G401 (cell line): ENCODE data around the gene GBX1. TPM values are rescaled to one million over a fixed set of nuclear protein-coding genes. Genes with fewer than 3 reads are reported as not detected.

ENCODE experiments used
- DNase-seq: peaks from one replicate; pipeline ENCODE4 v3.0.0-alpha.2; 2015; ENCODE audit warnings: low spot score
- in situ Hi-C: cut with HindIII; loops from 2 replicates; pipeline ENCODE4 v1.10.0; 2016; ENCODE audit warnings: low sequenced_read_pairs, mixed read lengths
- total RNA-seq: library from RNA; depleted of rRNA; stranded (reverse); fragments of >200 nt; shearing (Covaris generic); gene quantifications from 2 replicates; pipeline ENCODE4 v1.2.3, GENCODE V29; 2014

The GBX1 gene
- total RNA-seq, 1 experiment from 2014 or later = not detected

DNA sequence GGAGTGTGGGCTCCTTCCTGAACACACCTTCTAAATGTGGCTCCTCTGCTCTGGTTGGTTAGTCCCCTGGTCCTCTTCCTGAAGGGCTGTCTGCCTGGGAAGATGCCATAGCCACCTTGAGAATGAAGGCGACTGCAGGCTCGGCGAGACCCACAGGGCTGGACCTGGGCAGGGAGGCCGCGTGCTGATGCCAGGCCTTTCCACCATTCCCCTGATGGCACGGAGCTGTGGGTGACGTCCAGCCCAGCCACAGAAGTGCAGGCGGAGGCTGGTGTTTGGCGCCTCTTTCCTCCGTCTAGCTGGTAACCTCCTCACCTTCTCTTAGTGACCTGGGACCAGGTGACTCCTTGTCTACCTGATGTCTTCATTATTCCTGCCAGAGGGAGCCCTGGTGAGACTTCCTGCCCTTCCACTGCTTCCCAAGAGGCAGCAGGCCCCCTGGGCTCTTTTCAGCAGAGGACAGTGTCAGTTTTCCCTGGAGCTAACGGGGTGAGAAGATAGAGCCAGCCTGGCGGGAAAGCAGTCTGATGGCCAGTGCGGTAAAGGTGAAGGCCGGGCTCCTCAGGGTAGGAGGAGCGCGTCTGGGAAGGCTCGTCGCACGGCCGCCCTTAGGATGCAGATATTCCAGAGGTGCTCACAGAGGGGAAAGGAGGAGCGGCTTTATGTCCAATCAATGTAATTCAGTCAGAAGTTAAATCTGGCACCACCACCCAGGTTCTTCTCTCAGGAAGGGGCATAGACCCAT is 34.9 kb downstream of the GBX1 start:
- no peak for DNase-seq
- in situ Hi-C loops = no loop called here

GRCh38 chr7:151131592-151132293 is 35.8 kb downstream of the GBX1 start:
- in situ Hi-C loops = no loop called here
- DNase-seq = no peak

DNA sequence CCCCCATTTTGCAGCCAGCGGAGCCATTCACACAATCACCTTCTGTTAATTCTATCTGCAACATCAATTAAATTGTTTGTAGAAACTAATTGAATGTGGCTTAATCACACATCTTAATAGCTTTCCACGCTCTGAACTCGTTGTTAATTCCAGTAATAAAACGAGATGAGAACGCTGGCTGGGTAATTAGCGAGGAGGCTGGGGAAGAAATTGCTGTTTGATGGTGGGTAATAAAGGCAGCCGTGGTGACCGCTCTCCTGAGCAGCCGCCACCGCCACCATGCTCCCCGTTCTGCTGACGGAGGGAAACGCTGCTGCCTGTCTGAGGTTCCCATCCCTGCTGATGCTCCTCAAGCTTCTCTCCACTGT is 36.3 kb downstream of the GBX1 start:
- in situ Hi-C loops = no loop called here
- no peak for DNase-seq

DNA sequence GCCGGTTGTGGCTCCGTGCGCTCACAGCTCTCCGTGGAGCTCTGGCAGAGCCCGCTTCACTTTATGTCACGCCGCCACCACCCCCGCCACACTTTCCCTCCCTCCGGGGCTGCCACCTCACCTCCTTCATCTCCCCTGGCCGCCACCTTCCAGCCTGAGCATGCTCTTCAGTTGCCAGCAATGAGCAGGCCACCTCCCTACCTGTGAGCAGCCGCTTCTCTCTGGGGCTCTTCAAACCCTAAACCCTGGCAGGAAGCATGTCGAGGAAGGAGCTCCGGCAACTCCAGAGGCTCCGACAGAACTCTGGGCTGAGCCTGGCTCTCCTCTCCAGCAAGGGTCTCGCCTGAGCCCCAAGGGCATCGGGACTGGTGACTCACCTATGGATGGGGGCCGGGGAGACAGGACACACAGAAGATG is 36.7 kb downstream of the GBX1 start:
- no peak for DNase-seq
- in situ Hi-C loops = no loop called here

DNA sequence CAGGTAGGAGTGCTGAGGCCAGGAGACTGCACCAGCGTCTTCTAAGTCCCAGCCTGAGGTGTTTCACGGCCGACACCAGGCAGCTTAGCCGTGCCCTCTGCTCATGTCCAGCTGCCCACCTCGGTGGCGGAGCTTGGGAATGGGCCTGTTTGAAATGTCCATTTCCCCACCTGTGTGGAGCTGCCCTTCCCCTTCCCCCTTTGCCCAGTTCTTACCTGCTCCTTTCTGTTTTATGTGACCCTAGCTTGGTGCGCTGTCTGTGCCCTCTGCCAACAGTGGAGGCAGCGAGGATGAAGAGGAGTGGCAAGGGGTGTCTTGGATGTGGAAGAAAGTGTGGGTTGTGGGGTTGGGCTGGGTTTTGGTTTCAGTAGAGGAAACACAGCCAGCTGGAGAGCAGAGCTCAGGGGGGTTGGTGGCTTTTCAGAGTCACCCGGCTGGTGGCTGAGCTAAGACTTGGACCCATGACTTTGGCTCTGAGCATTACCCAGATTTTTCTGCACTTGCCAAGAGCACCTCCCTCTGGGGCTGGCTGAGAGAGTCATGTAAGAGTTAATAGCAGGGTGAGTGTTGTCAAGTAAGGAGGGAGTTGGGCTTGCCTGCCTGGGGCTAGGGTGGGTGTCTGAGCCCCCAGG is 37.4 kb downstream of the GBX1 start:
- DNase-seq = no peak
- in situ Hi-C loops = no loop called here

- in situ Hi-C loops = no loop called here
- no peak for DNase-seq
Measured at GRCh38 chr7:151129117-151129959, 38.2 kb downstream of the GBX1 start.

- in situ Hi-C loops = no loop called here
- no peak for DNase-seq
Measured at GRCh38 chr7:151128716-151129115, 38.8 kb downstream of the GBX1 start.

DNA sequence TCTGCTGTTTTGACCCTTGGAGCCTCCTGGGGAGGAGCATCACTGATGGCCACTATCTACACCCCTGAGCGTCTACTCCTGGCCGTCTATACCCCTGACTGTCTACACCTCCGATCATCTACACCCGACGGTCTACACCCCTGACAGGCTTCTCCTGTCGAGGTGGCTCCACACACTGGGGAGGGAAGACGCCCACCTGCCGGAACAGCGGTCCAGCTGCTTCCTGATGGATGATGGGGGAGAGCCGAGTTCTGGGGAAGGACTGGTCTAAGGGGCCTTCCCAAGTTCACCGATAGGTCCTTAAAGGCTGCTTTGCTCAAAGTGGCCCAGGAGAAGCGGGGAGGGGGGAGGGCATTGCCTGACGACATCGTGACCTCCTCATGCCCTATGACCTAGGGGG is 39.4 kb downstream of the GBX1 start:
- in situ Hi-C loops = no loop called here

DNA sequence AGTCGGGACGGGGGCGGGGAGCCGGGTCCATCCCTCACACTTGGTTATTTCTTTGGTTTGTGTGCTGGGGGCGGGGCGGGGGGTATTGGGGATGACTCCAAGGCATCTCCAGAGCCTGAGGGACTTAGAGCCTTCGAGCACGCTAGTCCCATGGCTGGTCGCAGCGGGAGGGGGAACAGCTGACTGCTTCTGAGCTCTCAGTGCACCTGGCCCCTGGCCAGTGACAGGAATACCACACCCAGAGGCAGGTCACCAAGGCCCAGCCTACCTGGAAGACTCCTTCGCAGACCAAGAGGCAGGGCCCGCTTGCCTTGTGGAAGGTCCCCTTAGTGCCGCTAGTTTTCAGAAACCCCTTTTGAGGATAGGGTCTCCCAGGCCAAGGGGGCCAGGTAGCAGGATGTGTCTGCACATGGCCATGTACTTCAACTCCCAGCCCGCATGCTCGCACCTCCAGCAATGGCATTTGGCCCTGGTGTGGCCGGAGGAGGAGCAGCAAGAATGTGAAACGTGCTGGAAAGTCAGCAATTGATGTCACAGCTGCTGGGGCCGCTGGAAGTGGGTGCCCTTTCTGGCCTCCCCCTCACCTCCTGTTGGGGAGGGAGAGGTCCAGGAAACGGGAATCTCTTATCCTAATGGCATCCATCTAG is 40.9 kb downstream of the GBX1 start:
- in situ Hi-C loops = no loop called here
- no peak for DNase-seq

More for the DNA sequence above, 39.4 kb downstream of the GBX1 start:
- DNase-seq = no peak

DNA sequence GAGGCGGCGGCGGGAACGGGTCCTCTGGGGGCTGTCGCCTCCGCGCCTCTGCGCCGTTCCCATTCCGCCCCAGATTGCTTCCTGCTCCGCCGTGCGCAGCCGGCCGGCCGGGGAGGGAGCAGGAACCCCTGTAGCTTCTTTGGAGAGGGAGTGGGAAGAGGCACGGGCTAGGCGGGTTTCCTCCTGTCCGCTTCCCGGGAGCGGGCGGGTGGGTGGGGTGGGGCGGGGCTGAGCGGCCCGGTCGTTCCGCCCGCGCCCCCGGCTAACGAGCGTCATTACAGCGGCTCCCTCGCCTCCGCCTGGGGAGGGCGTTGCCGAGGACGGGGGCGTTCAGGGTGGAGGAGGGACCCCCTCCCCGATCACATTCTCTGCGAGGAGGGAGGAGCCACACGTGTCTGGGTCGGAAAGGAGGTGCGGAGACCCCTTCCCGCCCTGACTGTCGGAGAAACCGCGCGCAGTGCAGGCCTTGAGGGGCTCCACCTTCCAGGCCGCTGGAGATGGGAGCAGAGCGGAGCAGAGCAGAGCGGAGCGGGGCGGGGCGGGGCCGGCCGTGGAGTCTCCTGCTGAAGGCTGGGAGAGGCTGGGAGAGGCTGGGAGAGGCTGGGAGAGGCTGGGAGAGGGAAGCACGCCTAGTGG is 41.5 kb downstream of the GBX1 start:
- DNase-seq = no peak
- in situ Hi-C loops = no loop called here

DNA sequence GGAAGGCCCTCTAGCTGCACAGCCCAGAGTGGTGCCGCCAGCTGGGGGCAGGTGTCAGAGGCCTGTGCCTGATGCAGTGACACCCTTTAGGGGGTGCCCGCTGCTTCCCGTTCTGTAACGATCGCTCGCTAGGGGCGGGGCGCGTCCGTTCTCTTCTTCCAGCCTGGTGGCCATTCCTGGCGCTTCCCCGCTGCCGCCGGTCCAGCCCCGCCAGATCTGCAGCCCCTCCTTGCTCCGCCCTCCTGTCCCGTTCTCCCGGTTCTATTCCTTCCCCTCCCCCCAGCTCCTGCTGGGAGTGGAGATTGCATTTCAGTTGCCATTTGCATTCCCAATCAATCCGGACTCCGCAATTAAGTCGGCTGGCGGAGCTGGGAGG is 42.0 kb downstream of the GBX1 start:
- in situ Hi-C loops = no loop called here
- DNase-seq = no peak

- in situ Hi-C loops = no loop called here
- DNase-seq = no peak
Measured at GRCh38 chr7:151124899-151125399, 42.5 kb downstream of the GBX1 start.

GRCh38 chr7:151124481-151124880 is 43.0 kb downstream of the GBX1 start:
- DNase-seq = no peak
- in situ Hi-C loops = no loop called here

DNA sequence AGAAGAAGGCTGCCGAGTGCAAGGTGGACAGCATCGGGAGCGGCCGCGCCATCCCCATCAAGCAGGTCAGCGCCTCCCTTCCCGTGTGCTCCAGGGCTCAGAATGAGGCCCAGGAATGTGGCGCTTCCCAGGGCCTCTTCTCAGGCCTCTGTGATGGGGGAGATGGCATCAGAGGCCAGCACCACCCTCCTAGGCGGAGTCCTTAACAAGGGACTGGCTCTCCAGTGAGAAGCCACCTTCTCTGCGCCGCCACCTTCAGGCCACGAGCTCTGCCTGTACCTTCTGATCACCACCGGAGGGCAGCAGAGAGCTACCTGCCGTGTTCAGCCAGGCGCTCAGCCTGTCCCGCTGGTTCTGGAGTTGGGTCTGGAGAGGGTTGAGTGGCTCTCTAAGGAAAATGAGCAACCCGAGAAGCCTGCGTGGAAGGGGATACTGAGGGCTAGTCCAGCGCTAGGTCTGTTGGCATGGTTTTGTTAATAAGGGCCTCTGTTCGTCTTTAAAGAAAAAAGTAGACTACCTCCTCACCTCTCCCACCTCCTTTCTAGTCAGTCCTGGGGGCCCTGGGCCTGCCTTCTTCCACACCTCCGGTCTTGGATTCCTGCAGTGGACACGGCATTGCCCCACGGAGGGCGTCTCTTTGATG is 43.6 kb downstream of the GBX1 start:
- in situ Hi-C loops = no loop called here
- DNase-seq = peak; percentile 93

DNA sequence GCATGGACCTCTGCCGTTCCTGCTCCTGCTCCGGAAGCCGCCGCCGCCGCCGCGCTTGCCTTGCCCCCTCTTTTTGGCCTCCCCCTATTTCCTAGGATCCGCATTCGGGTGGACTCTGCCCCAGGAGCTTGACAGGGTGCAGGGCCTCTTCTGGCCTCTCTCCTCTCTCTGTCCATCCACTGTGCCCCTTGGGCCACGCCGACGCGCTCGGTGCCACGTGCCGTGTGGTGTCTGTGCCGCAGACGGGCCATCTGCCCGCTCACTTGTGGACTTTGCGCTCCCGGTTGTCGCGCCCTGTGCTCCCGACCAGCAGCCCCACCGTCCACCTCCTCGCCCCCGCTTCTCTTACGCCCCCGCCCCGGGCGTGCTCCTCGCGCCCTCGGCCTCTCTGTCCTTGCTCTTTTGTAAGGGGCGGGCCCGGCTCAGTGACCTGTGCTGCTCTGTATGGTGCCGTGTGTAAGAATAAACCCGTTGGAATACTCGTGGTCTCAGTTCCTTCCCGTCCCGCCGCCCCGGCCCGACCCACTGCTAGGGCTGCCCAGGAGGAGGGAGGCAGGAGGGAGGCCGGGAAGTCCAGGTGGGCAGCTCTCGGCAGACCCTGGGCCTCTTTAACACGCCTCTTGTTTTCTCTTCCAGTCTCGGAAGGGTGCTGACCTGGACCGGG is 44.2 kb downstream of the GBX1 start:
- no peak for DNase-seq
- in situ Hi-C loops = no loop called here

GRCh38 chr7:151122796-151123157 is 44.7 kb downstream of the GBX1 start:
- in situ Hi-C loops = no loop called here
- DNase-seq = no peak

DNA sequence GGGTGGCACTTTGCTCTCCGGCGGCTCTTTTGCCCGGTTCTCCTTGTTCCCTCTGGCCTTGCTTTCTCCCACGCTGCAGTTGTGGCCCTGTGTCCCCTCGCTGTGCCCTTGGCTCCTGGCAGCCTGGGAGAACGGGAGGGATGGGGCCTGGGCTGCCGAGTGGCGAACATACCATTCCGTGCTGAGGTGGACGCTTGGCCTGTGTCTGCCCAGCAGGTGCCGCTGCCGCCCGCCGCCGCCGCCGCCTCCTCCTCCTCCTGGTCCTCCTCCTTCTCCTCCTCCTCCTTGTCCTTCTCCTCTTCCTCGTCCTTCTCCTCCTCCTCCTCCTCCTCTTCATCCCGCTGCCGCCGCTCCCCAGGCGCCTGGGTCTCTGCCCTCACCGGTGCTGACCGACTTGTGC is 45.2 kb downstream of the GBX1 start:
- in situ Hi-C loops = no loop called here
- DNase-seq = peak; percentile 77
